IPS-18c (cell line): ENCODE measurements around the gene SEMA4D.

ENCODE experiments used
- H3K4me3 ChIP-seq: 2 replicates; pipeline ENCODE4 v1.7.0; 2013; ENCODE audit warnings: low read depth, mild to moderate bottlenecking, low read length, moderate library complexity; ENCODE audit not compliant: insufficient read depth
- H3K9me3 ChIP-seq: one replicate; pipeline ENCODE4 v1.6.1; 2013; ENCODE audit warnings: mild to moderate bottlenecking, low read length, moderate library complexity; ENCODE audit not compliant: control insufficient read depth, insufficient read depth

The SEMA4D gene

GRCh38 chr9:89514956-89515355, 17.0 kb upstream of the SEMA4D start:
- Histone ChIP-seq H3K4me3 (no peak overlapping the region), H3K9me3 (peaks cover 3% of the 10 kb centered on the region)

- H3K4me3 ChIP-seq, result no peak overlapping the region
These were observed 16.4 kb upstream of the SEMA4D start for GRCh38 chr9:89514337-89514736.

DNA sequence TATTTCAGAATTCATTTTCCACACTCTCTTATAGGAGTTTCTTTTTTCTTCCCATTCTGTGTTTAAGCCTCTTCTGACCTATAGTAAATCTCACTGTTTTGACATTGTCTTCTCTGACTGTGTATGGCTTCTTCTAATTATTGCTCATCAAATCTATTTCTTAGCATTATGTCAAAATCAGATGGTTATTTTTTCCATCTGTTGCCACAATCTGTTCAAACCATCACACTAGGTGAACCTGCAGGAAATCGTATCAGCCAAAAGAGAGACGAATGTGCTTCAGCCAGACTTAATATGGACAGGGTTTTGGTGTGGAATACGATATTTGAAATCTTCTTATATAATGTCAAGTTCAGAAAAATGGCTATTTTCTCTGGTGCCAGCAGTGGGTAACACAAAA, 15.9 kb upstream of the SEMA4D start:
- Histone ChIP-seq H3K4me3 (no peak overlapping the region), H3K9me3 (peaks cover 3% of the 10 kb centered on the region)

More at GRCh38 chr9:89514337-89514736, 16.4 kb upstream of the SEMA4D start:
- peaks cover 3% of the 10 kb centered on the region for H3K9me3 ChIP-seq

- peaks cover 3% of the 10 kb centered on the region for H3K9me3 ChIP-seq
- H3K4me3 ChIP-seq, result no peak overlapping the region
These were observed 14.5 kb upstream of the SEMA4D start for GRCh38 chr9:89512382-89512781.

GRCh38 chr9:89508951-89509615, 11.2 kb upstream of the SEMA4D start:
- Histone ChIP-seq H3K4me3 (no peak overlapping the region), H3K9me3 (no peaks in the 10 kb centered on the region)

DNA sequence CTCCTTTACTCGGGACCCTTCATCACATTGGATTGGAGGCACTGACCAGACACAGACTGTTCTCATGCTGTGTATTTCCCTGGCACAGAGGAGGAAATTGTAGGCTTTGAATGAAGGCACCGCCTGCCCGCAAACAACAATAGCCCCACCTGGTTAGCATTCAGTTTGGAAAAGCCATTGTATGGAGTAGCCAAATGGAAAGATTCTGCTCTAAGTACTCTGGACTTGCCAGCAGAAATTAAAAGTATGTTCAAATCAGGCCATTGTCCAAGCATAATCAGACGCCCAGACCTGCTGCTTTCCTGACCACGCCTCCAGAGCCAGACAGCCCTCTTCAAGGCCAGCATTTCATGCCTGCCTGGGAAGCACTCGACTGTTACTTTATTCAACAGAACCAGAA, 8.0 kb upstream of the SEMA4D start:
- Histone ChIP-seq H3K9me3 (no peaks in the 10 kb centered on the region), H3K4me3 (no peak overlapping the region)

GRCh38 chr9:89505048-89505447, 7.1 kb upstream of the SEMA4D start:
- H3K9me3 ChIP-seq, result no peaks in the 10 kb centered on the region

GRCh38 chr9:89502671-89503070, 4.8 kb upstream of the SEMA4D start:
- H3K4me3 ChIP-seq, result no peak overlapping the region

More at GRCh38 chr9:89505048-89505447, 7.1 kb upstream of the SEMA4D start:
- H3K4me3 ChIP-seq, result no peak overlapping the region

DNA sequence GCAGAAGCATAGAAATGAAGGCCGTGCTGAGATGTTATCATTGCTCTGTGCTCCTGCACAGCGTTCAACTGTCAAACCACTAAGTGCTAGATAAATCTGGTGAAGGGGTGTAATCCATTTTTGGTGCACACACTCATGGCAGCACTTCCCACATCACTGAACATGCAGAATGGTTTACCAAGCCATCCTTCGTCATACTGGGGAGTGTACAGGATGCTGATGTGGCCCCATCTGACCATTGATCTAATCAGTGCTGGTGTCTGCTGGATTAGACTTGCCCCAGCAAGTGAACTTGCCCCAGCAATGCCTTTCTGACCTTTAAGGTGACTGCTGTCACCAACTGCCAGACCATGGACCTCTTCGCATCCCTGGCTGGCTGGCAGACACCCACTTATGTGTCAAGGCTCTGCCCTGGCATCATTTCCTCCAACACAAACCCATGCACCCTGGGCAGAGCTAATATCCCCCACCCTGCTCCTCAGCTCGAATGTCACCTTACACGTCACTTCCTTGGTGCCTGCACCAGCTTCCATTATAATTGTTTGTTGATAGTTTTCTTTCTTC, 4.2 kb upstream of the SEMA4D start:
- Histone ChIP-seq H3K4me3 (no peak overlapping the region), H3K9me3 (no peaks in the 10 kb centered on the region)

More at GRCh38 chr9:89502671-89503070, 4.8 kb upstream of the SEMA4D start:
- no peaks in the 10 kb centered on the region for H3K9me3 ChIP-seq

DNA sequence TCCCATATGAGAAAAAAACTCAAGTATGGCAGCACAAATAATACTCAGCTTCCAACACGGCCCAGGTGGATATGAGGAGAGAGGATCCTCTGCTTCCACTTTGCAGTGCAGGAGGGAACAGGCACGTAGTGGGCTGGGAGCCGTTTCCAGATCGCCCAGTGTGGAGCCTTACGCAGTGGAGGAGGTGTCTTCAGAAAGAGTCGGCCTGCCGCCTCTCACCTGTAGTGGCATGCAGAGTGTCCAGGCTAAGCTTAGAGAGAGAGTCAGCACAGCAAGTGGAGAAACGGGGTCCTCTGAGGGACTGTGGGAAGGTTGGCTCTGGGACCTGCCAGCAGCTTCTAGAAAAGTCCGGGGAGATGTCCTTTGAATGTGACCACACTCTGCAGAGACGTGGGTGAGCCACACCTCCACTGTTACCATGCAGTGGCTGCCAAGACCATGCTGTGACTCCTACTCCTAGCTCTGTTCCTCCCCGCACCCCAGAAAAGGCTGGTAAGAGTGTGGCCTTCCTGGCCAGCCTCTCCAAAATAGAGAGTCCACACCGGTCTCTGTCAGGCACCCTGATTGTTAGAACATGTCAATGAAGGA, 3.5 kb upstream of the SEMA4D start:
- Histone ChIP-seq H3K9me3 (no peaks in the 10 kb centered on the region), H3K4me3 (no peak overlapping the region)

DNA sequence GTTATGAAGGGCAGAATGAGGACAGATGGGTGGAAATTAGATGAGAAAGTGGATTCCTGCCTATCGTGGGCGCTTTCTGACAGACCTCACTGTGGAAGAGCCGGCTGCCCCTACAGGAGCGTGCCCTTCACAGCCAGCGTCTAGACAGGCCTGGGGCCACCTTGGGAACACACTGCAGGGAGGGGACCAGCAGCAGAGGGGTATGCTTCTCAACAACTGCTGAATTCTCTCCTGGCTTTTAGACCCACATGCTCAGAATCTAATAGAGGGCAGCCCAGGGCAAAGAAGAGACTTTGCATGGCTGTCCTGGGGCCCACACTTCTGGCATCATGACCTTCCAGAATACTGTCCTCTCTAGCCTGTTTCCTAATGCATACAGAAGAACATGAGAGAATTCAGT, 2.1 kb upstream of the SEMA4D start:
- Histone ChIP-seq H3K4me3 (no peak overlapping the region), H3K9me3 (no peaks in the 10 kb centered on the region)

- no peaks in the 10 kb centered on the region for H3K9me3 ChIP-seq
- no peak overlapping the region for H3K4me3 ChIP-seq
These were observed 1.1 kb upstream of the SEMA4D start for GRCh38 chr9:89498852-89499480.

DNA sequence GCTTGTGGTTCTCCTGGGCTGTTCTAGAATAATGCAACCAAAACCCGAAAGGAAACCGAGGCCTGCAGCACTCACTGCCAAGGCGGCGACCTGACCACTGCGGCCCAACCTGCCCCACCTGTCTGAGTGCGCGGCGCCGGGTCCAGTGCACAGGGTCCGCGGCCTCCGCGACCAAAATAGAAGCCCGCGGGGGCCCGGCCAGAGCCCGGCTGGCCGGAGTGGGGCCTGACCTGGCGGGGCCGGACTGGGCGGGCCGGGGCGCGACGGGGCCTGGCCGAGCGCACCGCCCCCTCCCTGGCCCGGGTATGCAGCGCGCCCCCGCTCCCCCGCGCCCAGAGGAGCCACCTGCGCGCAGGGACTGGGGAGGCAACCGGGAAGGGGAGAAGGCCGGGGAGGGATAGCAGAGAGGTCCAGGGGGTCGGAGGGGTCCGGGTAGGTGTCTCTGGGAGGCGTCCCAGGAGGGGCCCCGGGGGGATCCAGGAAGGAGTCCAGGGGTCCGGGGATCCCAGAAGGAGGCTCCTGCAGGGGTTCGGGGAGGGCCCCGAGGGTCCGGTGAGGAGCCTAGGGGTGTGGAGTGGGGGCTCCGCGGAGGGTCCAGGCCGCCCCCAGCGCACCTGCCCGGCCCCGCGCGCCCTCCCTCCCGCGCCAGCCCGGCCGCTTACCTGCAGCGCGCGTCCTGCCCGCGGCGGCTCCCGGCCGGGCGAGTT, 503 bp downstream of the SEMA4D start:
- Histone ChIP-seq H3K4me3 (peak overlapping the region; percentile 71), H3K9me3 (no peaks in the 10 kb centered on the region)

DNA sequence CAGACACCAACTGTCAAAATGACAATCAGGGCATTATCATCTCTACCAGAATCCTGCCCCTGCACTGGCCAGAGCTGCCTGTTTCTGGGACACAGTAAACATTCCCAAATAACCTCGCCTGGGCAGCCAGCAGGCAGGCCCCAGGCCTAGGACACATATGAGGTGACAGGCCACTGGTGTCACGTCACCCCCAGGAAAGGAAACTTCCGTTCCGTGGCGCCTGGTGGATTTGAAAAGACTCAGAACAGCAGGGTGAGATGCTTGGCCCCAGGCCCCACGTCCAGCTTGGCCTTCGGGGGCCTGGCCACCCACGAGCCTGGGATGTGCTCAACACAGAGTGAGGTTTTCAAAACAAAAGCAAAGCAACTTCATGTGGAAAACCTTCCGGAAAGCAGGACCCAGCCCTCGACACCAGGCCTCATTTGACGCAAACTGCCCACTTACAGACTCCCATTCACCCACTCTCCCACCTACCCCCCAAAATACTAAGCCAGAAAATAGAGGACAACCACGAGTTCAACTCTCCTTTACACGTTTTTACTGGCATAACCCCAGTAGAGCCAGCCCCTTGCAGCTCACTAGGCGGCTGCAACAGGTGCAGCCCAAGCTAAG, 1.2 kb downstream of the SEMA4D start:
- H3K4me3 ChIP-seq, result peak overlapping the region; percentile 71
- H3K9me3 ChIP-seq, result no peaks in the 10 kb centered on the region

GRCh38 chr9:89495824-89496560, 1.9 kb downstream of the SEMA4D start:
- Histone ChIP-seq H3K4me3 (peak overlapping the region; percentile 28), H3K9me3 (no peaks in the 10 kb centered on the region)

- no peaks in the 10 kb centered on the region for H3K9me3 ChIP-seq
- no peak overlapping the region for H3K4me3 ChIP-seq
These were observed 3.7 kb downstream of the SEMA4D start for GRCh38 chr9:89494199-89494598.

DNA sequence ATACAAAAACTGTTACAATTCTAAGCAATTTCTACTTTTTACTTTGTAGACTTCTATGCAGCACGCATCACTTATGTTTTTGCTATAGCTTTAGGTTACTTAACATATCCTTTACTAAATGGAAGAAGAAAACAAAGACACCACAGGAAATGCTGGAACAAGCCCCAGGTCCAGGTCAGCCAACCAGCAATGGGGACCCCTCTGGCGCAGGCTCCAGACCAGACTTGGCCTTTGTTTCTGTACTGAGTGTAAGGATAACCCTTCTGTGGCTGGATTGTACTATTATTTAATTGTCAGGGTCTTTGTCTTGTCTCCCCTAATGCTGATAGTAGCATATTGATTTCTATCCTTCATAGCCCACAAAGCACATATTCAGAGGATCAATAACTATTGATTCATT, 4.2 kb downstream of the SEMA4D start:
- Histone ChIP-seq H3K4me3 (no peak overlapping the region), H3K9me3 (no peaks in the 10 kb centered on the region)
